Omental fat pad (tissue), 4 donors: ENCODE measurements around the gene ARID3C. TPM values are rescaled to one million over a fixed set of nuclear protein-coding genes. Genes with fewer than 3 reads are reported as not detected.

Experiments used
- small RNA-seq: library from RNA; depleted of rRNA; stranded (forward); fragments of <200 nt; gene quantifications from one replicate; pipeline ENCODE3, GENCODE V24; 2016
- total RNA-seq, 4 donors: library from RNA; depleted of rRNA; stranded (reverse); fragments of >200 nt; gene quantifications; one replicate each; pipeline ENCODE4 v1.1.0, GENCODE V29; 2016

The ARID3C gene
- total RNA-seq, 4 donors from 2014 or later: not detected

Small RNAs within 50 kb of the gene (small RNA-seq; reads per million reads assigned to genes)
- gene CCL27: not detected

Other genes starting within 250 kb of the ARID3C start
- 10 to 100 TPM in 3 of 4 donors, 1 to 10 TPM in 1; 6.7 to 16.4 (median 13.6) TPM for gene FAM219A, start 170.5 kb downstream of the ARID3C start, total RNA-seq
- gene DNAI1, start 170.3 kb downstream of the ARID3C start, total RNA-seq: not detected
- gene ENHO, start 106.1 kb downstream of the ARID3C start, total RNA-seq: not detected
- gene CNTFR, start 39.3 kb downstream of the ARID3C start, total RNA-seq: 10 to 100 TPM; 41.9 to 81.5 (median 60.4) TPM
- gene RPP25L, start 17.0 kb downstream of the ARID3C start, total RNA-seq: 10 to 100 TPM; 13.3 to 28.1 (median 23.1) TPM
- 10 to 100 TPM; 46.5 to 93.8 (median 75.0) TPM for gene DCTN3, start 8.6 kb downstream of the ARID3C start, total RNA-seq
- gene SIGMAR1, start 8.7 kb upstream of the ARID3C start, total RNA-seq: 10 to 100 TPM; 72.9 to 88.6 (median 73.2) TPM
- gene GALT, start 17.6 kb upstream of the ARID3C start, total RNA-seq: 10 to 100 TPM; 17.2 to 53.3 (median 32.7) TPM
- 10 to 100 TPM; 13.3 to 49.3 (median 23.1) TPM for gene IL11RA, start 23.1 kb upstream of the ARID3C start, total RNA-seq
- gene CCL27, start 33.6 kb upstream of the ARID3C start, total RNA-seq: not detected
- gene CCL19, start 62.2 kb upstream of the ARID3C start, total RNA-seq: not detected
- 10 to 100 TPM; 30.0 to 59.2 (median 57.5) TPM for gene CCL21, start 81.1 kb upstream of the ARID3C start, total RNA-seq